NB4 (cell line): ENCODE results near the gene PPM1L.
A peak's percentile ranks its signal among the peaks of the same experiment; 100 is the strongest.

Source experiments
- MYC ChIP-seq: IDR thresholded peaks from 2 replicates; pipeline ENCODE4 v1.6.1; 2011; ENCODE audit warnings: low read depth, low read length
- POLR2A ChIP-seq: IDR thresholded peaks from 2 replicates; pipeline ENCODE4 v1.6.1; 2011; ENCODE audit warnings: mild to moderate bottlenecking; ENCODE audit not compliant: insufficient read length; ENCODE audit errors: extremely low read depth
- TF ChIP-seq, protein P1 (sequence below): IDR thresholded peaks from one replicate; pipeline ENCODE4 v1.5.1; 2012; ENCODE audit warnings: low read depth, low read length
- TF ChIP-seq, protein P2 (sequence below): IDR thresholded peaks from 2 replicates; pipeline ENCODE4 v1.6.1; 2011; ENCODE audit warnings: low read depth, low read length

DNA sequence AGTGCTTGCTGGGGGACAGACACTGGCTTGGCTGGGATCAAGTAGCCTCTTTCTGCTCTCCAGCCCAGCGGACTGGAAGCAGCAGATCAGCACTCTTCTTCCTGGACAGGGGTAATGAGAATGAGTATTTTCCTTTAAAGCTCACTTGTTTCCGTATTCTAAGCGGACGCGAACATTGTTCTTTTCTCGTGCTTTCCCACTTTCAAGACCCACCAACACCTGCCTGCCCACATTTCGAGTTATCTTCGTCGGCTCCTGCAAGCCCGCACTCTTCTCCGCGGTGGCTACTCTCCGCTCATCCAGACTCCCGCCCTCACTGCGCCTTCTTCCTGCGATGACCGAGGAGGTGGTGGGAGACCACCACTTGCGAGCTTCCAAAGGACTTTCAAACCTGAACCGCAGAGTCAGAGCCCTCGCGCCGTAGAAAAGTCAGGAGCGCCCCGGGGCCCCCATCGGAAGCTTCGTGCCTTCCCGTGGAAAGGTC is 1.6 kb upstream of the PPM1L start:
- no peak; the same call in 1 of the 2 replicates for TF ChIP-seq MYC
- TF ChIP-seq, protein P1, sequence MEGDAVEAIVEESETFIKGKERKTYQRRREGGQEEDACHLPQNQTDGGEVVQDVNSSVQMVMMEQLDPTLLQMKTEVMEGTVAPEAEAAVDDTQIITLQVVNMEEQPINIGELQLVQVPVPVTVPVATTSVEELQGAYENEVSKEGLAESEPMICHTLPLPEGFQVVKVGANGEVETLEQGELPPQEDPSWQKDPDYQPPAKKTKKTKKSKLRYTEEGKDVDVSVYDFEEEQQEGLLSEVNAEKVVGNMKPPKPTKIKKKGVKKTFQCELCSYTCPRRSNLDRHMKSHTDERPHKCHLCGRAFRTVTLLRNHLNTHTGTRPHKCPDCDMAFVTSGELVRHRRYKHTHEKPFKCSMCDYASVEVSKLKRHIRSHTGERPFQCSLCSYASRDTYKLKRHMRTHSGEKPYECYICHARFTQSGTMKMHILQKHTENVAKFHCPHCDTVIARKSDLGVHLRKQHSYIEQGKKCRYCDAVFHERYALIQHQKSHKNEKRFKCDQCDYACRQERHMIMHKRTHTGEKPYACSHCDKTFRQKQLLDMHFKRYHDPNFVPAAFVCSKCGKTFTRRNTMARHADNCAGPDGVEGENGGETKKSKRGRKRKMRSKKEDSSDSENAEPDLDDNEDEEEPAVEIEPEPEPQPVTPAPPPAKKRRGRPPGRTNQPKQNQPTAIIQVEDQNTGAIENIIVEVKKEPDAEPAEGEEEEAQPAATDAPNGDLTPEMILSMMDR, result no peak
- TF ChIP-seq, protein P2, sequence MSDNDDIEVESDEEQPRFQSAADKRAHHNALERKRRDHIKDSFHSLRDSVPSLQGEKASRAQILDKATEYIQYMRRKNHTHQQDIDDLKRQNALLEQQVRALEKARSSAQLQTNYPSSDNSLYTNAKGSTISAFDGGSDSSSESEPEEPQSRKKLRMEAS, result 0 out of 2 replicates have a peak, but pooled peaks have one; percentile 13
- no peak for TF ChIP-seq POLR2A
